OCI-LY3 (cell line): ENCODE data around the gene TAAR8.

Source experiments
- CTCF ChIP-seq: fragments of 200-600, 300-600 bp; sonication (generic); IDR thresholded peaks from 2 replicates; pipeline ENCODE4 v1.5.1; 2014; ENCODE audit warnings: antibody characterized with exemption, low read length, low read depth
- EZH2phosphoT487 ChIP-seq: fragments of 200-600 bp; shearing (Covaris generic); IDR thresholded peaks from 2 replicates; pipeline ENCODE4 v1.6.1; 2018; ENCODE audit warnings: antibody characterized with exemption, mixed run types, low read depth

- no peak for TF ChIP-seq CTCF
- no peak for TF ChIP-seq EZH2phosphoT487
Measured at GRCh38 chr6:132527791-132528190, 24.7 kb upstream of the TAAR8 start.
